Heart left ventricle (tissue), 16 donors: ENCODE measurements around the gene TAF6. TPM values are rescaled to one million over a fixed set of nuclear protein-coding genes. Genes with fewer than 3 reads are reported as not detected.

Source experiments
- ATAC-seq, 4 donors: fragments of 200-7000 bp; cut with Tn5 transposase; one replicate each; pipeline ENCODE4 v1.9.1; 2020 to 2022; ENCODE audit warnings: moderate library complexity in 4 of 4, mild to moderate bottlenecking in 3 of 4, moderate number of reproducible peaks in 1 of 4
- DNase-seq, 5 donors: peaks; one replicate each; pipeline ENCODE4 v3.0.0-alpha.2; 2020
- H3K27ac ChIP-seq, 12 donors: fragments of 200-600 bp; sonication (generic) in 4 of 12; one replicate each; pipeline versions ENCODE4 v1.5.0 to v1.8.0; 2016 to 2022; ENCODE audit warnings: mild to moderate bottlenecking in 2 of 12
- H3K27me3 ChIP-seq, 9 donors: fragments of 200-600 bp; sonication (generic) in 2 of 9; one replicate each; pipeline versions ENCODE4 v1.5.1 to v1.8.0; 2016 to 2022; ENCODE audit warnings: mild to moderate bottlenecking in 3 of 9
- H3K36me3 ChIP-seq, 9 donors: fragments of 200-600 bp; sonication (generic) in 2 of 9; one replicate each; pipeline versions ENCODE4 v1.5.0 to v1.8.0; 2018 to 2022; ENCODE audit warnings: mild to moderate bottlenecking in 2 of 9
- H3K4me1 ChIP-seq, 12 donors: fragments of 200-600 bp; sonication (generic) in 4 of 12; one replicate each; pipeline versions ENCODE4 v1.5.0 to v1.8.0; 2016 to 2022; ENCODE audit warnings: mild to moderate bottlenecking in 3 of 12
- H3K4me3 ChIP-seq, 12 donors: fragments of 200-600 bp; sonication (generic) in 4 of 12; one replicate each; pipeline versions ENCODE4 v1.5.0 to v1.8.0; 2017 to 2022; ENCODE audit warnings: mild to moderate bottlenecking in 9 of 12, moderate library complexity in 4 of 12
- H3K9me3 ChIP-seq, 12 donors: fragments of 200-600 bp; sonication (generic) in 4 of 12; one replicate each; pipeline versions ENCODE4 v1.5.0 to v1.8.0; 2016 to 2022; ENCODE audit warnings: mild to moderate bottlenecking in 1 of 12
- POLR2A ChIP-seq, 2 donors: fragments of 450-650 bp; IDR thresholded peaks; one replicate each; pipeline ENCODE4 v1.6.1; 2017; ENCODE audit warnings: antibody characterized with exemption in 2 of 2, mild to moderate bottlenecking in 2 of 2, moderate library complexity in 2 of 2
- WGBS, 4 donors: extraction: QIAGEN DNeasy Blood & Tissue Kit in 2 of 4; methylation state at CpG; one replicate each; pipeline versions ENCODE4 v1.1.5 to v1.1.7; 2013 to 2018; 5-methylcytosine and 5-hydroxymethylcytosine counted together
- intact Hi-C, 10 donors: fragments of 100-400 bp; cut with DNase I; formaldehyde crosslinking; loops; one replicate each; pipeline versions ENCODE4 v1.11.1 to v1.14.2; 2022
- long read RNA-seq, 3 donors: library from polyadenylated mRNA; unstranded; transcript quantifications; one replicate each; pipeline ENCODE4 v2.0.0, GENCODE V29; 2020 to 2021
- polyA plus RNA-seq, 2 donors: library from polyadenylated mRNA; stranded (reverse); fragments of 200-250 nt; gene quantifications; one replicate each; pipeline ENCODE4 v1.2.3, GENCODE V29; 2013
- total RNA-seq, 9 donors: library from RNA; depleted of rRNA in 2 of 9; stranded (reverse); fragments of >200 nt in 2 of 9; fragmentation: NEBNext Ultra II Directional in 3 of 9; extraction: Animal tissue kit (Norgen Biotek cat#: 25700) in 3 of 9; gene quantifications; one replicate each; pipeline versions ENCODE4 v1.1.0 to v1.2.4, GENCODE V29; 2016 to 2023
- TF ChIP-seq, protein P1 (sequence below), 12 donors: fragments of 200-600 bp; sonication (generic) in 4 of 12; IDR thresholded peaks; one replicate each; pipeline versions ENCODE4 v1.5.0 to v1.8.0; 2018 to 2022; ENCODE audit warnings: antibody characterized with exemption in 12 of 12, mild to moderate bottlenecking in 5 of 12
- donor health status: ischemic (EF 13 %, LVEDD 7.1; RV severe dilation, severe dysfunction).
- donor health status: healthy with polysubstance abuse.
- donor health status: DM: no; HTN: yes; CAD: no.
- donor health status: DM: no; HTN: no; CAD: no.
- donor health status: ischemic (EF 25% LVEDD 6.9; RV normal size, moderate dysfunction).
- donor health status: ischemic (EF 25% LVEDD 5.7; RV mildly dilated, moderate dysfunction).
- donor health status: healthy.
- donor health status: DM: yes; HTN: yes; CAD: no.
- donor health status: ischemic (EF 35%, LVEDD 5.7; RV mildly dilated, moderate dysfunction).
- donor health status: nonischemic (EF 11% LVEDD 7.7; RV severe dilation, severe dysfunction).
- donor health status: DM: yes; HTN: yes; CAD: no.
- donor health status: PGD.
- donor health status: ischemic (EF 29% LVEDD 5.4; RV normal size, mild dysfunction).
- donor health status: nonischemic (EF 23%, LVEDD 6.1; RV moderate dilation, normal function).

TAF6 gene
- total RNA-seq = 10 to 100 TPM; 24.9 to 80.9 (median 34.1) TPM
- 10 to 100 TPM; 28.7 to 48.1 TPM for polyA plus RNA-seq
- long read RNA-seq, donor 1, transcript TAF6-211 (15 exons, 2,464 nt) = major isoform, 7 of 22 reads
- long read RNA-seq, donor 1, partial matches to known transcripts = 9 of 22 reads
- long read RNA-seq, donor 1, other reads (novel, unspliced or antisense) = 1 of 22 reads
- long read RNA-seq, donor 2, transcript TAF6-211 (15 exons, 2,464 nt) = major isoform, 18 of 42 reads
- long read RNA-seq, donor 2, partial matches to known transcripts = 7 of 42 reads
- long read RNA-seq, donor 2, other reads (novel, unspliced or antisense) = 12 of 42 reads
- long read RNA-seq, donor 3, transcript TAF6-211 (15 exons, 2,464 nt) = major isoform, 11 of 31 reads
- long read RNA-seq, donor 3, partial matches to known transcripts = 12 of 31 reads
- long read RNA-seq, donor 3, other reads (novel, unspliced or antisense) = 6 of 31 reads

DNA sequence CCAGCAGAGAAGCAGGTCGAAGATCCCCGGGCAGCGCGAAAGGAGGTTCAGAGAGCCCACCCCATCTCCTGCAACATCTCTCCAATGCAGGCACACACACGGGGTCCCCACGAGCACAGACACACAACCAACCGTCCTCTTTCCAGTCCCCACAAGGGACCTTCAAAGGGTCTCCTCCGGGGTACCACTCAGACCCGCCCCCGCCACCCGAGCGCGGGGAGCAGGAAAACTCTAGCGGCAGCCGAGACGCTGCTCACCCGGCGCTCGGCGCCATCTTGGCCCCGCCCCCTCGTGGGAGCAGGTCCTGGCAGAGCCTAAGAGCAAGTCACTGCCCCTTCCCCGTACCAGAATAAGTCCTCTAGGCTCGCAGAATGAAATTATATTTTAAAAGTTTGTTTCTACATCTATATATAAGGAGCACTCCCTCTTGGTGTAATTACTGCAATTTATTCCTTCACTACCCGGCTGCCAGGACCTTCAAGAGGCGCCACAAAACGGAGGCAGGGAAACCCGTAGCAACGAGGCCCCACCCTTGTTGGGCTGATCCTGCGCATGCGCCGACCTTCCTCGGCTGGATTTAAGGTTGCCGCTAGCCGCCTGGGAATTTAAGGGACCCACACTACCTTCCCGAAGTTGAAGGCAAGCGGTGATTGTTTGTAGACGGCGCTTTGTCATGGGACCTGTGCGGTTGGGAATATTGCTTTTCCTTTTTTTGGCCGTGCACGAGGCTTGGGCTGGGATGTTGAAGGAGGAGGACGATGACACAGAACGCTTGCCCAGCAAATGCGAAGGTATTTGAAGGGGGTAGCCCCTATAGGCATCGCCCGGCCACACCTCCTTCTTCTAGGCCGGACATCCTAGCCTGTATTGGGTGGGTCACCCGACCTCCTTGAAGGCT lies at the start of gene TAF6, which contains the start of gene CNPY4:
Gene TAF6, minus strand, starts transcription at position 287 of the 898 bp plus-strand sequence. CDS start 5,149 bp downstream, outside the sequence.
Gene CNPY4, plus strand, starts transcription at position 563 of the 898 bp plus-strand sequence. Its CDS starts 111 bp downstream, at position 674.
- peak within 1 kb of the TSS; percentile 48 to 89 (median 78) for H3K4me3 ChIP-seq
- DNase-seq (peak; percentile 96 to 98 (median 97)), ATAC-seq (peak; percentile 90 to 97 (median 94))
- no peaks in the 10 kb centered on the region for H3K9me3 ChIP-seq
- TF ChIP-seq, protein P1, sequence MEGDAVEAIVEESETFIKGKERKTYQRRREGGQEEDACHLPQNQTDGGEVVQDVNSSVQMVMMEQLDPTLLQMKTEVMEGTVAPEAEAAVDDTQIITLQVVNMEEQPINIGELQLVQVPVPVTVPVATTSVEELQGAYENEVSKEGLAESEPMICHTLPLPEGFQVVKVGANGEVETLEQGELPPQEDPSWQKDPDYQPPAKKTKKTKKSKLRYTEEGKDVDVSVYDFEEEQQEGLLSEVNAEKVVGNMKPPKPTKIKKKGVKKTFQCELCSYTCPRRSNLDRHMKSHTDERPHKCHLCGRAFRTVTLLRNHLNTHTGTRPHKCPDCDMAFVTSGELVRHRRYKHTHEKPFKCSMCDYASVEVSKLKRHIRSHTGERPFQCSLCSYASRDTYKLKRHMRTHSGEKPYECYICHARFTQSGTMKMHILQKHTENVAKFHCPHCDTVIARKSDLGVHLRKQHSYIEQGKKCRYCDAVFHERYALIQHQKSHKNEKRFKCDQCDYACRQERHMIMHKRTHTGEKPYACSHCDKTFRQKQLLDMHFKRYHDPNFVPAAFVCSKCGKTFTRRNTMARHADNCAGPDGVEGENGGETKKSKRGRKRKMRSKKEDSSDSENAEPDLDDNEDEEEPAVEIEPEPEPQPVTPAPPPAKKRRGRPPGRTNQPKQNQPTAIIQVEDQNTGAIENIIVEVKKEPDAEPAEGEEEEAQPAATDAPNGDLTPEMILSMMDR (IDR thresholded peaks at IDR 0.05) = peak in 1 of 12 donors; percentile 6
- peak in 1 of 2 donors; percentile 61 for TF ChIP-seq POLR2A (IDR thresholded peaks at IDR 0.05)
- 0 to 1% (median 0%) methylated on average over 29 to 49 of the region's 49 CpGs for WGBS, 4 donors
- peak within 1 kb of the TSS; percentile 83 to 98 (median 88) for H3K27ac ChIP-seq
- H3K36me3 ChIP-seq = peaks cover 0 to 11% (median 0%) of the 10 kb centered on the region in 9 donors
- peaks cover 0 to 21% (median 16%) of the 10 kb centered on the region in 12 donors for H3K4me1 ChIP-seq
- no peaks in the 10 kb centered on the region for H3K27me3 ChIP-seq
- intact Hi-C loops = loop anchor here in 3 of 10 donors (1.0 to 2.0 kb wide), 3 partner anchors 8 to 19 kb away; partner anchors contain the start of genes AP4M1 (in 3 of the 3) and MCM7 (in 3 of the 3)

- peaks cover 0 to 46% (median 15%) of the 10 kb centered on the region in 9 donors for H3K27me3 ChIP-seq
- H3K4me1 ChIP-seq = peaks cover 0 to 43% (median 12%) of the 10 kb centered on the region in 12 donors
- TF ChIP-seq, protein P1 (IDR thresholded peaks at IDR 0.05) = no peak
- no peak for TF ChIP-seq POLR2A (IDR thresholded peaks at IDR 0.05)
- peak overlapping the region; percentile 22 to 69 (median 54) for H3K4me3 ChIP-seq
- H3K36me3 ChIP-seq = no peaks in the 10 kb centered on the region
- intact Hi-C loops = no loop called here
- H3K27ac ChIP-seq = peak overlapping the region; percentile 34 to 85 (median 67)
- ATAC-seq (peak in 3 of 4 donors; percentile 16 to 34 (median 29)), DNase-seq (peak in 1 of 5 donors; percentile 44)
- 1 to 3% (median 2%) methylated on average over 10 to 11 of the region's 11 CpGs for WGBS, 4 donors
- no peaks in the 10 kb centered on the region for H3K9me3 ChIP-seq
Observed at GRCh38 chr7:100167912-100168323, 48.8 kb upstream of the TAF6 start.

DNA sequence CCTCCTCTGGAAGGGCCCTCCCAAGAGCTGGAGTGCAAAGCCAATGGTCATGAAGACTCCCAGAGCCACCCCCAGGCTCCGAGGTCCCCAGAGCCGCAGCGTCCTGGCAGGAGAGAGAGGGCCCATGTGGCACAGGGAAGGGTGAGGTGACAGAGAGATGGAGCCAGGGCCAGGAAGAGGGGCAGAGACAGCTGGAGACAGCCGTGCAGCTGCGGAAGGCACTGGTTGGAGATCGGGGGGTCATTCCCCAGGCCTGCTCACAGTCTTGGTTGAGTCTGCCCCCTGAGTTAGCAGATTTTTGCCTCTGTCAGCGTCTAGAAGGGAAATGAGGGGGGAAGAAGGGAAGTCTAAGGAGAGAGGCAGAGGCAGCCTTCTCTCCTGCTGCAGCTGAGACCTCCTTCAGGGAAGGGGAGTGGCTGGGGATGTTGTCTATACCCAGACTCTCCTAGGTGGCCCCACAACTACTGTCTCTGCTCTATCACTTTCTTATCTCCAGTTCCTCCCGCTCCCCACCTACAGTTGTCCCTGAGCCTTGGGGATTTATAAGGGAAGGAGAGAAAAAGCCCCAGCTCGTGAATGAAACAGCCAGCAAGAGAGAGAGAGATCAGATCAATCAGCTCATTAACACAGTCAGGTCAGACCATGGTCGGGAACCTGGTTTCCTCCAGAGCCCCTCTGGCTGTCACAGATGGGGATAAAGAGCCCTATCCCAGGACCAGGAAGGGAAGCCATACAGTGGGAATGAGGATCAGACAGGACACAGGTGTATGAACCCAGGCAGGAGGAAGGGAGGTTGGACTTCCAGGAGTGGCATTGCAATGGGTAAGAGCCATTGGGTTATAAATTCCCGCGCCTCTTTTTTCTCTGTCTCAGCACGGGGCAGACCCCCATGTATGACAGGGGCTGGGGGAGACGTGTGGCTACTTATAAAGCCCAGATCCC lies 48.1 kb upstream of the TAF6 start:
- H3K27ac ChIP-seq = peak overlapping the region in 5 of 12 donors; percentile 4 to 78 (median 73)
- no peaks in the 10 kb centered on the region for H3K36me3 ChIP-seq
- ATAC-seq (peak in 1 of 4 donors; percentile 9), DNase-seq (no peak)
- no peaks in the 10 kb centered on the region for H3K9me3 ChIP-seq
- peak overlapping the region in 9 of 12 donors; percentile 43 to 69 (median 56) for H3K4me3 ChIP-seq
- peaks cover 0 to 43% (median 12%) of the 10 kb centered on the region in 12 donors for H3K4me1 ChIP-seq
- peaks cover 0 to 39% (median 15%) of the 10 kb centered on the region in 9 donors for H3K27me3 ChIP-seq
- no peak for TF ChIP-seq POLR2A (IDR thresholded peaks at IDR 0.05)
- TF ChIP-seq, protein P1 (IDR thresholded peaks at IDR 0.05) = no peak
- 31 to 53% (median 46%) methylated on average over 14 of the region's 14 CpGs for WGBS, 4 donors
- intact Hi-C loops = no loop called here
